Measurements from ENCODE around the gene NPHP1. TPM values are rescaled to one million over a fixed set of nuclear protein-coding genes. Genes with fewer than 3 reads are reported as not detected.
"Not testable (repeated sequence)": the region's sequence is repeated elsewhere in the genome, so short reads cannot be mapped to it uniquely, and the experiment has no call there.

Gene NPHP1
- total RNA-seq, 2 donors from 2014 or later = 7.1 to 9.2 TPM

DNA sequence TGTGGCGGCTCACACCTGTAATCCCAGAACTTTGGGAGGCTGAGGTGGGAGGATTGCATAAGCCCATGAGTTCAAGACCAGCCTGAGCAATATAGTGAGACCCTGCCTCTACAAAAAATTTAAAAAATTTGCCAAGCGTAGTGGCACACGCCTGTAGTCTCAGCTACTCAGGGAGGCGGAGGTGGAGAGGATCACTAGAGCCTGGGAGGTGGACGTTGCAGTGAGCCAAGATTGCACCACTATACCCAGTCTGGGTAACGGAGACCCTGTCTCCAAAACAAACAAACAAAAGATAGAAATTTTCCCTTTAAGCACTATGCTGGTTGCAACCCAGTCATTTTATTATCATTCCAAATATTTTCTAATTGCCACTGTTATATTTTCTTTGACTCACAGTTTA lies 32.3 kb downstream of the NPHP1 start:
- Histone ChIP-seq H3K9me3 (no peaks in the 10 kb centered on the region), H3K27me3 (replicated peaks; ENCODE audit: insufficient read depth) (no peaks in the 10 kb centered on the region), H3K36me3 (no peaks in the 10 kb centered on the region), H3K27ac (no peak overlapping the region), H3K4me3 (no peak overlapping the region), H3K4me1 (ENCODE audit: control insufficient read depth in 1 of 2, low read depth in 2 of 2) (no peaks in the 10 kb centered on the region)
- DNase-seq (ENCODE audit: low spot score) = no peak
- no peak for ATAC-seq (ENCODE audit: insufficient number of reproducible peaks, low FRiP score, low read depth)
- TF ChIP-seq, protein P1, sequence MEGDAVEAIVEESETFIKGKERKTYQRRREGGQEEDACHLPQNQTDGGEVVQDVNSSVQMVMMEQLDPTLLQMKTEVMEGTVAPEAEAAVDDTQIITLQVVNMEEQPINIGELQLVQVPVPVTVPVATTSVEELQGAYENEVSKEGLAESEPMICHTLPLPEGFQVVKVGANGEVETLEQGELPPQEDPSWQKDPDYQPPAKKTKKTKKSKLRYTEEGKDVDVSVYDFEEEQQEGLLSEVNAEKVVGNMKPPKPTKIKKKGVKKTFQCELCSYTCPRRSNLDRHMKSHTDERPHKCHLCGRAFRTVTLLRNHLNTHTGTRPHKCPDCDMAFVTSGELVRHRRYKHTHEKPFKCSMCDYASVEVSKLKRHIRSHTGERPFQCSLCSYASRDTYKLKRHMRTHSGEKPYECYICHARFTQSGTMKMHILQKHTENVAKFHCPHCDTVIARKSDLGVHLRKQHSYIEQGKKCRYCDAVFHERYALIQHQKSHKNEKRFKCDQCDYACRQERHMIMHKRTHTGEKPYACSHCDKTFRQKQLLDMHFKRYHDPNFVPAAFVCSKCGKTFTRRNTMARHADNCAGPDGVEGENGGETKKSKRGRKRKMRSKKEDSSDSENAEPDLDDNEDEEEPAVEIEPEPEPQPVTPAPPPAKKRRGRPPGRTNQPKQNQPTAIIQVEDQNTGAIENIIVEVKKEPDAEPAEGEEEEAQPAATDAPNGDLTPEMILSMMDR (IDR thresholded peaks at IDR 0.05) = no peak

DNA sequence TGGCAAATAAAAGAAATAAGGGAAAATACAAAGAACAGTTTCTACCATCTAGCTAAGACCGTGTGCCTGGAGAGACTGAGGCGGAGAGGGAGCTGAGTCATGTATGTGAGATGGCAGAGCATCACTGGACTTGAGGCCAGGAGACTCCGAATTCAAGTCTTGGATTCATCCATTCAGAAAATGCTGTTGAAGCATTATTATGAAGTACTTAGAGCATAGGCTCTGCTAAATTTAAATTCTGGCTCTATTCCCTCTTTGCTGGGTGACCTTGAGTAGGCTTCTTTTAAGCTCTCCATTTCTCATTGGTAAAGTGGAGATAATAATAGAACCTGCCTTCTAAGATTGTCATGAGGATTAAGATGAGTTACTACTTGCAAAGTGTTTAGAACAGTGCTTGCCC lies 34.7 kb downstream of the NPHP1 start:
- H3K4me1 ChIP-seq (ENCODE audit: control insufficient read depth in 1 of 2, low read depth in 2 of 2) = no peaks in the 10 kb centered on the region
- DNase-seq (ENCODE audit: low spot score) (no peak), ATAC-seq (ENCODE audit: insufficient number of reproducible peaks, low FRiP score, low read depth) (no peak)
- no peaks in the 10 kb centered on the region for H3K9me3 ChIP-seq
- no peaks in the 10 kb centered on the region for H3K36me3 ChIP-seq
- TF ChIP-seq, protein P1 (IDR thresholded peaks at IDR 0.05) = no peak
- no peak overlapping the region for H3K27ac ChIP-seq
- no peak overlapping the region for H3K4me3 ChIP-seq
- peaks cover 6% of the 10 kb centered on the region for H3K27me3 ChIP-seq (replicated peaks; ENCODE audit: insufficient read depth)

DNA sequence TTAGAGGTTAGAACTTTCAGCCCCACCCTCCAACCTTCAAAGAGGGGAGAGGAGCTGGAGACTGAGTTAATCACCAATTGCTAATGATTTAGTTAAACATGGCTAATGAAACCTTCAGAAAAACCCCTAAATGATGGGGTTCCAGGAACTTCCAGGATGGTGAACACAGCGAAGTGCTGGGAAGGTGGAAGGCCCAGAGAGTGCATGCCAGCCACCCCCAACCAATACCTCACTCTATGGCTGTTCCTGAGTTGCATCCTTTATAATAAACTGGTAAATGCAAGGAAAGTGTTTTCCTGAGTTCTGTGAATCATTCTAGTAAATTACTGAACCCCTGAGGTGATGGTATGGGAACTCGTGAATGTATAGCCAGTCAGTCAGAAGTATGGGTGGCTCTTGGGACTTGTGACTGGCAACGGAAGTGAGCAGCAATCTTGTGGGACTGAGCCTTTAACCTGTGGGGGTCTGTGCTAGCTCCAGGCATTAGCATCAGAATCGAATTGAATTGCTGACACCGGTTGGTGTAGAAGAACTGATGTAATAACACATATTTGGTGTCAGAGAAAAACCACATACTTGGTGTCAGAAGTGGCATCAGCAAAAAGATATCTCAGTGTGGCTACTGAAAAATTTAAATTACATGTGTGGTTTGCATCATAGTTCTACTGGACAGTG lies 37.4 kb downstream of the NPHP1 start:
- TF ChIP-seq, protein P1 (IDR thresholded peaks at IDR 0.05) = no peak

DNA sequence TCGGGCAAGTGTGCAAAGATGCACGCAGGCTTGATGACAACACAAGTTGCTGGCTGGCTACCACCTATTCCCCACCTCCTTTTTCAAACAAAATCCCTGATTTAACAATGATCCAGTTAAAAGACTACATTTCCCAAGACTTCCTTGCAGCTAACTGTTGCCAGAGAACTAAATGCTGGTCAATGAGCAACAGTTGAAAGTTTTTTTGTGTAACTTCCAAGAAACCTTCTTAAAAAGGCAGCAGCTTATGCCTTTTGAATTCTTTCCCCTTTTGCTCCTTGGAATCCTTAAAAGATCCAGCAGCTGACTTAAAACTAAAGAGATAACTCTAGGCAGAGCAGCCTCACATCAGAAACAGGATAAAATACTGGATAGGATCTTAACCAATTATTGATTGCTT lies 38.5 kb downstream of the NPHP1 start:
- Histone ChIP-seq H3K27ac (no peak overlapping the region), H3K9me3 (no peaks in the 10 kb centered on the region), H3K36me3 (no peaks in the 10 kb centered on the region), H3K4me3 (no peak overlapping the region), H3K27me3 (replicated peaks; ENCODE audit: insufficient read depth) (peaks cover 6% of the 10 kb centered on the region), H3K4me1 (ENCODE audit: control insufficient read depth in 1 of 2, low read depth in 2 of 2) (no peaks in the 10 kb centered on the region)
- TF ChIP-seq, protein P1 (IDR thresholded peaks at IDR 0.05) = no peak
- no peak for DNase-seq (ENCODE audit: low spot score)
- no peak for ATAC-seq (ENCODE audit: insufficient number of reproducible peaks, low FRiP score, low read depth)

More for the DNA sequence above, 37.4 kb downstream of the NPHP1 start:
- Histone ChIP-seq H3K9me3 (no peaks in the 10 kb centered on the region), H3K4me1 (ENCODE audit: control insufficient read depth in 1 of 2, low read depth in 2 of 2) (no peaks in the 10 kb centered on the region), H3K27me3 (replicated peaks; ENCODE audit: insufficient read depth) (peaks cover 6% of the 10 kb centered on the region), H3K36me3 (no peaks in the 10 kb centered on the region), H3K27ac (no peak overlapping the region), H3K4me3 (no peak overlapping the region)
- DNase-seq (ENCODE audit: low spot score) = no peak
- ATAC-seq (ENCODE audit: insufficient number of reproducible peaks, low FRiP score, low read depth) = no peak

DNA sequence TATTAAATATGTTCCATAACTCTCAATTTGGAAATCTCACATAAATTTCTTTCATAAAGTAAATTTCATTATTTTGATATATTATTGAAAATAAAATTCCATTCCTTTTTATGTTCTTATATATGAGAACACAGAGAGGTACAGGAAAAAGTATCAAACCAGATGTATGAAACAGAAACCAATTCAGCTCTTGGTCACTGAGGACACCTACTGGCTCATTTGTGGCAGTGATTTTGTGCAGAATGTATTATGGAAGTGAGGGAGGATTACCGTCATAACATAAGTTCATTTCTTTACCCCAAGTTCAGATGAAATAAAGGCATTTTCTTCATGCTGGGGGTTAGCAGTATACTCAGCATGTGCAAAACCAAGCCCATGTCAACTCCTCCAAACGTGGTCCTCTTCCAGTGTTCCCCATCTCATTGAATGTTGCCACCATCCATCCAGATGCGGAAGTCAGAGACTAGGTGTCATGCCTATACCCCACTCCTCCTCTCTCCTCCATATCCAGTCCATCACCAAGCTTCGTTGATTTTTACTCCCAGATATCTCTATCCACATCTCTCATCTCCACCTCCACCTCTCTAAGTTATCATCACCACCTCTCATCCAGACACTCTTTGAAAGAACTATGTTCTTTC lies 47.5 kb downstream of the NPHP1 start:
- Histone ChIP-seq H3K4me3 (no peak overlapping the region), H3K27ac (peak overlapping the region in 1 of 2 donors; percentile 45), H3K27me3 (replicated peaks; ENCODE audit: insufficient read depth) (no peaks in the 10 kb centered on the region), H3K36me3 (no peaks in the 10 kb centered on the region), H3K9me3 (no peaks in the 10 kb centered on the region), H3K4me1 (ENCODE audit: control insufficient read depth in 1 of 2, low read depth in 2 of 2) (peaks cover 0 to 13% of the 10 kb centered on the region in 2 donors)
- DNase-seq (ENCODE audit: low spot score) = no peak
- ATAC-seq (ENCODE audit: insufficient number of reproducible peaks, low FRiP score, low read depth) = peak; percentile 72
- TF ChIP-seq, protein P1 (IDR thresholded peaks at IDR 0.05) = peak; percentile 72

DNA sequence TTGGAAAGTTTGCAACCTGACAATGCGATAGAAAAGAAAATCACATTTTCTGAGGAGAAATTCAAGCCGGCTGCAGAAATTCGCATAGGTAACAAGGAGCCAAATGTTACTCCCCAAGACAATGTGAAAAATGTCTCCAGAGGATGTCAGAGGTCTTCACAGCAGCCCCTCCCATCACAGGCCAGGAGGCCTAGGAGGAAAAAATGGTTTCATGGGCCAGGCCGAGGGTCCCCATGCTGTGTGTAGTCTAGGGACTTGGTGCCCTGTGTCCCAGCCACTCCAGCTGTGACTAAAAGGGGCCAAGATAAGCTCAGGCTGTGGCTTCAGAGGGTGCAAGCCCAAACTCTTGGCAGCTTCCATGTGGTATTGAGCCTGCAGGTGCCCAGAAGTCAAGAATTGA lies 50.0 kb downstream of the NPHP1 start:
- not testable (repeated sequence) for H3K9me3 ChIP-seq; H3K27ac ChIP-seq; H3K27me3 ChIP-seq (replicated peaks; ENCODE audit: insufficient read depth); DNase-seq (ENCODE audit: low spot score); H3K4me3 ChIP-seq; ATAC-seq (ENCODE audit: insufficient number of reproducible peaks, low FRiP score, low read depth); H3K36me3 ChIP-seq
- peaks cover 0 to 18% of the 10 kb centered on the region in 2 donors for H3K4me1 ChIP-seq (ENCODE audit: control insufficient read depth in 1 of 2, low read depth in 2 of 2)

DNA sequence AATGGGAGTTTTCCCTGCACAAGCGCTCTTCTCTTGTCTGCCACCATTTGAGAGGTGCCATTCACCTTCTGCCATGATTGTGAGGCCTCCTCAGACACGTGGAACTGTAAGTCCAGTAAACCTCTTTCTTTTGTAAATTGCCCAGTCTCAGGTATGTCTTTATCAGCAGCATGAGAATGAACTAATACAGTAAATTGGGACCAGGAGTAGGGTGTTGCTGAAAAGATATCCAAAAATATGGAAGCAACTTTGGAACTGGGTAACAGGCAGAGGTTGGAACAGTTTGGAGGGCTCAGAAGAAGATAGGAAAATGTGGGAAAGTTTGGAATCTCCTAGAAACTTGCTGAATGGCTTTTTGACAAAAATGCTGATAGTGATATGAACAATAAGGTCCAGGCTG lies 50.6 kb downstream of the NPHP1 start:
- H3K4me1 ChIP-seq (ENCODE audit: control insufficient read depth in 1 of 2, low read depth in 2 of 2) = peaks cover 0 to 25% of the 10 kb centered on the region in 2 donors
- H3K27ac ChIP-seq; H3K9me3 ChIP-seq; DNase-seq (ENCODE audit: low spot score); H3K27me3 ChIP-seq (replicated peaks; ENCODE audit: insufficient read depth); ATAC-seq (ENCODE audit: insufficient number of reproducible peaks, low FRiP score, low read depth); H3K4me3 ChIP-seq; H3K36me3 ChIP-seq: not testable (repeated sequence)

Measured in thoracic aorta (tissue), 2 donors.